MCF 10A (cell line): ENCODE data around the gene GOSR1. TPM values are rescaled to one million over a fixed set of nuclear protein-coding genes. Genes with fewer than 3 reads are reported as not detected.
"Not testable (repeated sequence)": the region's sequence is repeated elsewhere in the genome, so short reads cannot be mapped to it uniquely, and the experiment has no call there.

Experiments used
- BruUV-seq: library from RNA; stranded (reverse); fragments of 400-500 nt; replicated peaks from 2 replicates; lab custom pipeline; 2021; lab: Mats Ljungman, UMichigan
- CTCF ChIA-PET: fragments of 300-600 bp; sonication (Branson Sonifier 250); formaldehyde crosslinking; extraction: SDS; loops from one replicate; lab custom pipeline; 2021; ENCODE audit warnings: antibody characterized with exemption, inconsistent platforms; lab: Yijun Ruan, JAX
- POLR2A ChIA-PET: fragments of 300-600, 350-650 bp; sonication (Branson Sonifier 250); formaldehyde crosslinking; extraction: SDS; loops from one replicate; lab custom pipeline; 2020; ENCODE audit warnings: antibody characterized with exemption, inconsistent platforms; lab: Yijun Ruan, JAX
- DNase-seq: peaks from one replicate; pipeline ENCODE4 v3.0.0-alpha.2; 2018; ENCODE audit not compliant: unreplicated experiment
- H3K27ac Mint-ChIP-seq: one replicate; pipeline ENCODE4 v1.8.0; 2022; ENCODE audit warnings: mild to moderate bottlenecking, low read depth, mixed read lengths; ENCODE audit not compliant: unreplicated experiment
- H3K27me3 Mint-ChIP-seq: one replicate; pipeline ENCODE4 v1.8.0; 2022; ENCODE audit warnings: mixed read lengths; ENCODE audit not compliant: insufficient read depth, unreplicated experiment
- H3K36me3 Mint-ChIP-seq: one replicate; pipeline ENCODE4 v1.8.0; 2022; ENCODE audit warnings: mild to moderate bottlenecking, moderate library complexity, mixed read lengths; ENCODE audit not compliant: insufficient read depth, unreplicated experiment
- H3K4me1 Mint-ChIP-seq: one replicate; pipeline ENCODE4 v1.8.0; 2022; ENCODE audit warnings: mixed read lengths; ENCODE audit not compliant: insufficient read depth, unreplicated experiment
- H3K4me3 Mint-ChIP-seq: one replicate; pipeline ENCODE4 v1.8.0; 2022; ENCODE audit warnings: mild to moderate bottlenecking, moderate library complexity, mixed read lengths; ENCODE audit not compliant: unreplicated experiment
- H3K9me3 Mint-ChIP-seq: one replicate; pipeline ENCODE4 v1.8.0; 2022; ENCODE audit warnings: mixed read lengths; ENCODE audit not compliant: unreplicated experiment
- intact Hi-C: fragments of 100-400 bp; cut with micrococcal nuclease; formaldehyde crosslinking; loops from 2 replicates; pipeline ENCODE4 v1.14.1; 2022
- total RNA-seq: library from RNA; stranded (reverse); gene quantifications from 2 replicates; pipeline ENCODE4 v1.2.3, GENCODE V29; 2022
- TF ChIP-seq, protein P1 (sequence below): fragments of 200-600 bp; IDR thresholded peaks from one replicate; pipeline ENCODE4 v1.8.0; 2022; ENCODE audit warnings: antibody characterized with exemption, mild to moderate bottlenecking; ENCODE audit not compliant: unreplicated experiment

The GOSR1 gene
- total RNA-seq, 1 experiment from 2014 or later = 57.6 TPM

- Mint-ChIP-seq H3K27ac (no peak overlapping the region), H3K4me3 (no peak overlapping the region), H3K4me1 (peaks cover 10% of the 10 kb centered on the region), H3K27me3 (no peaks in the 10 kb centered on the region), H3K36me3 (peaks cover 46% of the 10 kb centered on the region), H3K9me3 (peaks cover 10% of the 10 kb centered on the region)
- DNase-seq = no peak
- CTCF ChIA-PET = no interaction called here
- TF ChIP-seq, protein P1, sequence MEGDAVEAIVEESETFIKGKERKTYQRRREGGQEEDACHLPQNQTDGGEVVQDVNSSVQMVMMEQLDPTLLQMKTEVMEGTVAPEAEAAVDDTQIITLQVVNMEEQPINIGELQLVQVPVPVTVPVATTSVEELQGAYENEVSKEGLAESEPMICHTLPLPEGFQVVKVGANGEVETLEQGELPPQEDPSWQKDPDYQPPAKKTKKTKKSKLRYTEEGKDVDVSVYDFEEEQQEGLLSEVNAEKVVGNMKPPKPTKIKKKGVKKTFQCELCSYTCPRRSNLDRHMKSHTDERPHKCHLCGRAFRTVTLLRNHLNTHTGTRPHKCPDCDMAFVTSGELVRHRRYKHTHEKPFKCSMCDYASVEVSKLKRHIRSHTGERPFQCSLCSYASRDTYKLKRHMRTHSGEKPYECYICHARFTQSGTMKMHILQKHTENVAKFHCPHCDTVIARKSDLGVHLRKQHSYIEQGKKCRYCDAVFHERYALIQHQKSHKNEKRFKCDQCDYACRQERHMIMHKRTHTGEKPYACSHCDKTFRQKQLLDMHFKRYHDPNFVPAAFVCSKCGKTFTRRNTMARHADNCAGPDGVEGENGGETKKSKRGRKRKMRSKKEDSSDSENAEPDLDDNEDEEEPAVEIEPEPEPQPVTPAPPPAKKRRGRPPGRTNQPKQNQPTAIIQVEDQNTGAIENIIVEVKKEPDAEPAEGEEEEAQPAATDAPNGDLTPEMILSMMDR = no peak
- POLR2A ChIA-PET = no interaction called here
- BruUV-seq = no TSS peak
- intact Hi-C loops = no loop called here
Measured at GRCh38 chr17:30436729-30437128, 40.5 kb upstream of the GOSR1 start.

GRCh38 chr17:30443721-30444120 lies 33.5 kb upstream of the GOSR1 start:
- Mint-ChIP-seq H3K27me3 (no peaks in the 10 kb centered on the region), H3K4me3 (no peak overlapping the region), H3K27ac (no peak overlapping the region), H3K36me3 (peaks cover 33% of the 10 kb centered on the region), H3K4me1 (no peaks in the 10 kb centered on the region), H3K9me3 (no peaks in the 10 kb centered on the region)
- POLR2A ChIA-PET = no interaction called here
- DNase-seq = no peak
- TF ChIP-seq, protein P1 = no peak
- no TSS peak for BruUV-seq
- intact Hi-C loops = no loop called here
- CTCF ChIA-PET = interaction anchor here (0.5 kb wide), 1 partner anchor 1876 kb away, joined by 3 read pairs; no protein-coding TSS in a partner anchor

DNA sequence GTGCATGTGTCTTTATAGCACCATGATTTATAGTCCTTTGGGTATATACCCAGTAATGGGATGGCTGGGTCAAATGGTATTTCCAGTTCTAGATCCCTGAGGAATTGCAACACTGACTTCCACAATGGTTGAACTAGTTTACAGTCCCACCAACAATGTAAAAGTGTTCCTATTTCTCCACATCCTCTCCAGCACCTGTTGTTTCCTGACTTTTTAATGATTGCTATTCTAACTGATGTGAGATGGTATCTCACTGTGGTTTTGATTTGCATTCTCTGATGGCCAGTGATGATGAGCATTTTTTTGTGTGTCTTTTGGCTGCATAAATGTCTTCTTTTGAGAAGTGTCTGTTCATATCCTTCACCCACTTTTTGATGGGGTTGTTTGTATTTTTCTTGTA lies 30.6 kb upstream of the GOSR1 start:
- H3K4me1 Mint-ChIP-seq, H3K27ac Mint-ChIP-seq, CTCF ChIA-PET, H3K9me3 Mint-ChIP-seq, DNase-seq, intact Hi-C loops, H3K4me3 Mint-ChIP-seq, BruUV-seq, H3K27me3 Mint-ChIP-seq: not testable (repeated sequence)
- H3K36me3 Mint-ChIP-seq = peaks cover 50% of the 10 kb centered on the region
- POLR2A ChIA-PET = interaction anchor here (0.6 to 1.2 kb wide), 2 partner anchors 47 to 56 kb away, joined by 3 to 4 read pairs; no protein-coding TSS in a partner anchor

- TF ChIP-seq, protein P1 = no peak
- Mint-ChIP-seq H3K36me3 (peaks cover 52% of the 10 kb centered on the region), H3K4me3 (no peak overlapping the region), H3K27me3 (no peaks in the 10 kb centered on the region), H3K27ac (no peak overlapping the region), H3K9me3 (no peaks in the 10 kb centered on the region), H3K4me1 (no peaks in the 10 kb centered on the region)
- intact Hi-C loops = no loop called here
- BruUV-seq = no TSS peak
- POLR2A ChIA-PET = no interaction called here
- DNase-seq = no peak
- CTCF ChIA-PET = no interaction called here
Measured at GRCh38 chr17:30449480-30449879, 27.7 kb upstream of the GOSR1 start.
